Neutrophil (primary cell): ENCODE results near the gene SYTL3.

Experiments
- H3K27ac ChIP-seq: fragments of 200-600 bp; sonication (generic); 2 replicates; pipeline ENCODE4 v1.5.1; 2016; ENCODE audit warnings: mild to moderate bottlenecking, moderate library complexity
- H3K27me3 ChIP-seq: fragments of 200-600 bp; sonication (generic); 2 replicates; pipeline ENCODE4 v1.6.0; 2016; ENCODE audit warnings: mild to moderate bottlenecking
- H3K36me3 ChIP-seq: fragments of 200-600 bp; sonication (generic); 2 replicates; pipeline ENCODE4 v1.5.1; 2017
- H3K4me1 ChIP-seq, 2 experiments: fragments of 200-600 bp in 1 of 2; sonication (generic) in 1 of 2; 1 replicate in 1 of 2; 2 replicates in 1 of 2; pipeline versions ENCODE4 v1.5.1 to v1.6.1; 2013 to 2016; ENCODE audit warnings: low read depth in 1 of 2, low read length in 1 of 2, mild to moderate bottlenecking in 1 of 2, moderate library complexity in 1 of 2; ENCODE audit not compliant: control insufficient read depth in 1 of 2, insufficient read depth in 1 of 2
- H3K4me3 ChIP-seq, 2 experiments: fragments of 200-600 bp in 1 of 2; sonication (generic) in 1 of 2; 1 replicate in 1 of 2; 2 replicates in 1 of 2; pipeline ENCODE4 v1.5.1; 2013 to 2016; ENCODE audit warnings: low read depth in 1 of 2, low read length in 1 of 2, mild to moderate bottlenecking in 1 of 2, moderate library complexity in 1 of 2
- H3K9me3 ChIP-seq: fragments of 200-600 bp; sonication (generic); 2 replicates; pipeline ENCODE4 v1.5.1; 2016
- TF ChIP-seq, protein P1 (sequence below): fragments of 200-600 bp; sonication (generic); IDR thresholded peaks from 2 replicates; pipeline ENCODE4 v1.5.1; 2016; ENCODE audit warnings: antibody characterized with exemption

The SYTL3 gene

DNA sequence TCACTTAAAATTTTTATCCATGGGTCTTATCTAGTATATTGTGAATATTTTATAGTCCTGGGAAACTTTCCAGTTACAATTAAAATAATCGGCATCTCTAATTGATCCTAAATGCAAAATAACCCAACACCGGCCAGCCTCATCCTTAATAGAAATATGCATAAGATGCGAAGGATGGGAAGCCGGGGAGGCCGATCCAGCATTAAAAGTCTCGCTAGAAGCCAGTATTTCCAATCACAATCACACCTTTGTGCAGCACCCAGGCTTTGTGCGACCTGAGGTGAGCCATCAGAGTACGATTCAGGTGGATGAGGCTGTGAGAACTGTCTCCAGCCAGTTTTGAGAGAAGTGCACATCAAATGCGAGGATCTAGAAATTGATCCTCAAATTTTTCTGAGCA, 104.0 kb downstream of the SYTL3 start:
- H3K9me3 ChIP-seq = no peaks in the 10 kb centered on the region
- TF ChIP-seq, protein P1, sequence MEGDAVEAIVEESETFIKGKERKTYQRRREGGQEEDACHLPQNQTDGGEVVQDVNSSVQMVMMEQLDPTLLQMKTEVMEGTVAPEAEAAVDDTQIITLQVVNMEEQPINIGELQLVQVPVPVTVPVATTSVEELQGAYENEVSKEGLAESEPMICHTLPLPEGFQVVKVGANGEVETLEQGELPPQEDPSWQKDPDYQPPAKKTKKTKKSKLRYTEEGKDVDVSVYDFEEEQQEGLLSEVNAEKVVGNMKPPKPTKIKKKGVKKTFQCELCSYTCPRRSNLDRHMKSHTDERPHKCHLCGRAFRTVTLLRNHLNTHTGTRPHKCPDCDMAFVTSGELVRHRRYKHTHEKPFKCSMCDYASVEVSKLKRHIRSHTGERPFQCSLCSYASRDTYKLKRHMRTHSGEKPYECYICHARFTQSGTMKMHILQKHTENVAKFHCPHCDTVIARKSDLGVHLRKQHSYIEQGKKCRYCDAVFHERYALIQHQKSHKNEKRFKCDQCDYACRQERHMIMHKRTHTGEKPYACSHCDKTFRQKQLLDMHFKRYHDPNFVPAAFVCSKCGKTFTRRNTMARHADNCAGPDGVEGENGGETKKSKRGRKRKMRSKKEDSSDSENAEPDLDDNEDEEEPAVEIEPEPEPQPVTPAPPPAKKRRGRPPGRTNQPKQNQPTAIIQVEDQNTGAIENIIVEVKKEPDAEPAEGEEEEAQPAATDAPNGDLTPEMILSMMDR = no peak
- no peak overlapping the region for H3K27ac ChIP-seq
- no peaks in the 10 kb centered on the region for H3K4me1 ChIP-seq
- H3K4me3 ChIP-seq = no peak overlapping the region
- peaks cover 88% of the 10 kb centered on the region for H3K36me3 ChIP-seq
- peaks cover 3% of the 10 kb centered on the region for H3K27me3 ChIP-seq

- peaks cover 3% of the 10 kb centered on the region for H3K27me3 ChIP-seq
- H3K4me1 ChIP-seq = no peaks in the 10 kb centered on the region
- TF ChIP-seq, protein P1 = no peak
- no peaks in the 10 kb centered on the region for H3K9me3 ChIP-seq
- H3K4me3 ChIP-seq = no peak overlapping the region
- H3K36me3 ChIP-seq = peaks cover 94% of the 10 kb centered on the region
- H3K27ac ChIP-seq = no peak overlapping the region
Measured at GRCh38 chr6:158754738-158755137, 104.9 kb downstream of the SYTL3 start.

DNA sequence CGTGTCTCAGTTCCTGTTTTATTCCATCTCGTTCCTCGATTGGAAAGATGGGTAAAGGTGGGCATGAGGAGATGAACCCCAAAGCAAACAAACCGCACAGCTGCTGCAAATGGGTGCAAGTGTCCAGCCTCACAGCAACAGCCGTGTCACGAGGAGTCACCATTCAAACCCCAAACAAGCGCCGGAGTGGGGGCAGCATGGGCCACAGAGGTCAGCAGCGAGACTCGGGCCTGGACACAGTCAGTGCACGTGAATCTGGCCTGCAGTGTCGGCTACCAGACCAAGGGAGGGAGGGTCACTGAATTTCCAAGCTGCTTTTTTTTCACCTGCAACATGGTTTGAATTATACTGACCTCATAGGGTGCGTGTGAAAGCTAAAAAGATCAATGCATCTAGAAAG, 105.8 kb downstream of the SYTL3 start:
- Histone ChIP-seq H3K27me3 (peaks cover 3% of the 10 kb centered on the region), H3K4me1 (no peaks in the 10 kb centered on the region), H3K4me3 (no peak overlapping the region), H3K9me3 (no peaks in the 10 kb centered on the region), H3K36me3 (peaks cover 94% of the 10 kb centered on the region), H3K27ac (no peak overlapping the region)
- TF ChIP-seq, protein P1 = no peak

GRCh38 chr6:158756126-158756525, 106.3 kb downstream of the SYTL3 start:
- Histone ChIP-seq H3K27ac (no peak overlapping the region), H3K4me3 (no peak overlapping the region), H3K4me1 (no peaks in the 10 kb centered on the region), H3K27me3 (peaks cover 3% of the 10 kb centered on the region), H3K9me3 (no peaks in the 10 kb centered on the region), H3K36me3 (peaks cover 94% of the 10 kb centered on the region)
- TF ChIP-seq, protein P1 = no peak

GRCh38 chr6:158756977-158757752, 107.3 kb downstream of the SYTL3 start:
- Histone ChIP-seq H3K4me3 (no peak overlapping the region), H3K27me3 (no peaks in the 10 kb centered on the region), H3K27ac (no peak overlapping the region), H3K36me3 (peaks cover 94% of the 10 kb centered on the region), H3K9me3 (no peaks in the 10 kb centered on the region), H3K4me1 (no peaks in the 10 kb centered on the region)
- TF ChIP-seq, protein P1 = no peak
